HG02798 (cell line): Measurements from ENCODE around the gene ZNF516.

Source experiments
- ATAC-seq: cut with Tn5 transposase; IDR thresholded peaks from one replicate; pipeline ENCODE4 v1.9.1; 2021; ENCODE audit warnings: mild to moderate bottlenecking; ENCODE audit not compliant: unreplicated experiment, poor library complexity

Gene ZNF516

GRCh38 chr18:76386886-76387285, 108.2 kb downstream of the ZNF516 start:
- ATAC-seq, result no peak

DNA sequence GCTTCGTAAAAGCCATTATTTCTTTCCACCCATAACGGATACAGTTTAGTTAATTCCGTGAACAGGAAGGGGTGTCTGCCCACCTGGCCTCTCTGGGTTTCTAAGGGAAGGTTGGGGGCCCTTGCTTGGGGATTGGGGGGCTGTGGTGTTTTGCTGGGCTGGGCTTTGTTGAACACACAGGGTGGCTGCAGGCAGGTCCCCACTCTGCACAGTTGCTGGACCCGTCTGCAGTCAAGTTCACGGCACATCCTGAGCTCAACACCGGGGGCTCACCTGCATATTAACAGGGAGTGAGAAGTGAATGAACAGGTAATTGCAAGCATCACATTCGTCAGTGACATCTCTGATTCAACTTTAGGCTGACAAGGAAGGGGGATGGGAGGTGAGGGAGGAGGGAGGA, 109.0 kb downstream of the ZNF516 start:
- ATAC-seq, result no peak

DNA sequence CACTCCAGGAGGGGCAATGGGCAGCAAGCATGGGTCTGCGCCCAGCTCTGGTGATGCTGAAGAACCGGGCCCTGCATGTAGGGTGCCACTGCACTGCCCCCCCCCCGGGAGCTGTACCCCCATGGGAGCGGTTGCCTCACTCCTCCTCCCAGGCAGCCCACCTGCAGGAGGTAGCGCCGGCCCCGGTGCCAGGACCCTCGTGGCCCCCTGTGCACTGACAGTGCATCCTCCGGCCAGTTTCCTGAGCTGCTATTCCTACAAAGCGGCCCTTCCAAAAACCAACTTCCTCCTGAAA, 109.4 kb downstream of the ZNF516 start:
- no peak for ATAC-seq

DNA sequence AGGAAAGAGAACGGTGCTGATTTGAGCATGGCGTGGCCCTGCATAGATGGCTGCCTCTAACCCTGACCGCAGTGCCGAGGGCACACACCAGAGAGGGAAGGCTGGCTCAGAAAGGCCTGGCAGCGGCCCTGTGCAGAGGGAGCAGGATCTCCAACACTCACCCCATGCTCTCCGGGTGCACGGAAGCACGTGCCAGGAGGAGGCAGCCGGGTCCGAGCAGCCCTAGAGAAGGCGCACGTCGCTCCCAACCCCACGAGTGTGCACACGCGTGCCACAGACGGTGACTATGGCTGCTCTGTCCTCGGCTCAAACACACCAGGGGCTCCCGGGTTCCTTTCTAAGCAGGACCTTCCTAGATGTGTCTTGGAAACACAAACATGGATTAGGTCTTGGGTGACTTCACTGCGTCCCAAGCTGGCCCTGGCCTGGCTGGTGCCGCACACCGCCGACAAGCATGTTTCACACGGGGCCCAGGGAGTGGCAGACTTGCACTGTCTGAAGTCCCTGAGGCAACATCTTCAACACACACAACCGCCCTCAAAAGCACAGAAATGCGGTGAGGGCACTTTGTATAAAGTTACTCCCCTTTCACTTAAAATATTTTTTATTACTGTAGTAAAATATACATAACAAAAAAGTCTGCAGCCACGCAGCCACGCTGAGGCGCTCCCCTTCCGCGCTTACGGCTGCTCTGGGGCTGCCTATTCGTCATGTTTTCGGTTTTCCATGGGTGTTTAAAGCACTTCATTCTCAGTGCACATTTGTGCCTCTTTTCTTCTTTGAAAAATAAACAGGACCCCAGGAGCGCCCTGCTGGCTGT, 110.0 kb downstream of the ZNF516 start:
- no peak for ATAC-seq

- ATAC-seq, result no peak
Measured at GRCh38 chr18:76384114-76384790, 110.8 kb downstream of the ZNF516 start.

DNA sequence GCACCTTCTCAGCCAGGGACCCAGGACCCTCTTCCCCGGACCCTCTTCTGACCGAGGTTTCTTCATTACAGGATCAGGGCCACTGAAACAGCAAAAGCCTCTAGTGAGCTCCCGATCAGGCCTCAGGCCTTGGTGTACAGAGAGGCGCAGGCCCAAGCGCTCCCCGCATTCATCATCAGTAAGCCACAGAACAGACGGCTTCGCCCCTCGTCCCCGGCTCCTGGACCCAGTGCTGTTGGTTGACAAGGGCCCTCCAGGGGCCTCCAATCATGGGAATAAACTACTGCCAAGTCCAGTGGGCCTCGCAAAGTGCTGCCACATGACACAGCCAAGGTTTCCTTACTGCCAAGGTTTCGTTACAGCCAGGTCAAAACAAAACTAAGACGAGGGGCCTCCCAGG, 111.4 kb downstream of the ZNF516 start:
- no peak for ATAC-seq

DNA sequence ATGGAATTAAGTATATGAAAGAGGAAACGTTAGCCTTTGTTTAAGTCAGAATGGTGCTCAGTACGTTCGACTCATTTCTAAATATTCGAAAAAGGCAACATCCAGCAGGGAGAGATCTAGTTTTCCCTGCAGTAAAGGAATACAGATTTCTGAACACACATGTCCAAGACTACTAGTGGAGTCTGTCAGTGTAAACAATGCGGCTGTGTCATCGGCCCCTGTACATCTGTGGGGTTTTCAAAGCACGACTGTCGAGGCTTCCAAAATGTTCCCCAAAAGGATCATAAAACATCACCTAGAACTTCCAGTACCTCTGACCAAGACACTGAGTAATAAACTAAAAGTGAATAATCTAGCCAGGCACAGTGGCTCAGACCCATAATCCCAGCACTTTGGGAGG, 112.8 kb downstream of the ZNF516 start:
- no peak for ATAC-seq

DNA sequence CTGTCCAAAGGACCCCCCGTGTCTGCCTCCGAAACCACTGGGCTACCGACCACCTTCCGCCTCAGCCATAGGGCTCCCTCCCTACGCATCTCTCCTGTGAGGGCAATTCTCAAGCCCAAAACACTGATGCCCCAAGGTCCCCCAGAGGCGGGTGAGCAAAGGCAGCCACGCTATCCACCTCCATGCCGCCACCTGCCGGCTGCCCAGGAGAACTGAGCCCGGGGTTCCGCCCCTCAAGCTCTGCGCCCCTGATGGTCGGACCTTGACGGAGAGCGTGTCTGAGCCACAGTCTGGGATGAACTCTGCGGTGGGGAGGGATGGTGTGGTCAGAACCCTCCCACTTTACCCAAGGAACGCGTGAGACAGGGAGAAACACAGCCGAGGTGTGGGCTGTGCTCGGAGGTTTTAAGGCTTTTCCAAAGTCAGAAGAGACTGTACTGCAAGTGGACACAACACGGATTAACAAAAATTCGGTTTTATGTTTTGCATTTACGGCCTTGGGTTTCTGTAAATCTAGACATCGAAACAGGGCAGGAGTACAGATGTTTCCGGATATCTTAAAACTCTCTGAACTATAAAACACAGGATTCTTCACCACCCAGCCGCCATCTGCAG, 114.1 kb downstream of the ZNF516 start:
- no peak for ATAC-seq

- ATAC-seq, result no peak
Measured at GRCh38 chr18:76380127-76380729, 114.8 kb downstream of the ZNF516 start.

DNA sequence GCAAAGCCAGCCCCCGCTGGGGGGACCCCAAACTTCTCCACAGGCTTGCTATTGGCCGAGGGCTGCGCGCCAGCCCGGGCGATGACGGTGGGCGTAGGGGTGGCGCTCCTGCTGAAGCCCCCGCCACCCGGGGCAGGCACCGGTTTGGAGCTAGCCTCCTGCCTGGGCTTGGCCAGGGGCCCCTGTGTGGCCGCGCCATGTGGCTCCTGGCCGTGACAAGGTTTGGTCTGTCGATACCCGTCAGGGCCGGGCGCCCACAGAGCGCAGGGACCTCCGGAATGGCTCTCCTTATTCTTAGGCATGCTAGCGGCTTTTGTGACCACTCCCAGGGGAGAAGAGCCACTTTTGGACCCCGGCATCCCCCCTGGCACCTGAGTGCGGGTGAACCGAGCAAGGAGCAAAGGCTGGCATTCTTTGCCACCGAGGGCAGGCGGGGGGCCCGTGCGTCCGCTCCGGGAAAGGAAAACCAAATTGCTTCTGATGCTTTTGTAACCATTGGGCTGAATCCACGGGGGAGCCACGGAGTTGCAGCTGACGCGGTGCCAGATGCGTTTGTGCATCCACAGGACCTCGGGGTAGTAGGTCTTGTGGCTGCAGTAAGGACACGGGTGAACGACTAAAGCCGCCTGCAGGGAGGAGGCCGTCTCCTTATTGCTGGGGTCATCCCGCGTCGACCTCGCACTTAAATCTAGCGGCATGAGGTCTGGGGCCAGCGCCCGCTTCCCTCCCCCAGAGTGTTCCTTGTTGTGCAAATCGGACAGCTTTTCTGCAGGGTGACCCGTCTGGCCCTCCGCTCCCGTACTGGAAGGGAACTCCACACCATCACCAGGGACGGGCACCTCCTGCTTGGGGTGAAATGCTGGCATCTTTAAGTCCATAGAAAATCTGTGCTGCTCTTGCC, 115.6 kb downstream of the ZNF516 start:
- ATAC-seq, result no peak

DNA sequence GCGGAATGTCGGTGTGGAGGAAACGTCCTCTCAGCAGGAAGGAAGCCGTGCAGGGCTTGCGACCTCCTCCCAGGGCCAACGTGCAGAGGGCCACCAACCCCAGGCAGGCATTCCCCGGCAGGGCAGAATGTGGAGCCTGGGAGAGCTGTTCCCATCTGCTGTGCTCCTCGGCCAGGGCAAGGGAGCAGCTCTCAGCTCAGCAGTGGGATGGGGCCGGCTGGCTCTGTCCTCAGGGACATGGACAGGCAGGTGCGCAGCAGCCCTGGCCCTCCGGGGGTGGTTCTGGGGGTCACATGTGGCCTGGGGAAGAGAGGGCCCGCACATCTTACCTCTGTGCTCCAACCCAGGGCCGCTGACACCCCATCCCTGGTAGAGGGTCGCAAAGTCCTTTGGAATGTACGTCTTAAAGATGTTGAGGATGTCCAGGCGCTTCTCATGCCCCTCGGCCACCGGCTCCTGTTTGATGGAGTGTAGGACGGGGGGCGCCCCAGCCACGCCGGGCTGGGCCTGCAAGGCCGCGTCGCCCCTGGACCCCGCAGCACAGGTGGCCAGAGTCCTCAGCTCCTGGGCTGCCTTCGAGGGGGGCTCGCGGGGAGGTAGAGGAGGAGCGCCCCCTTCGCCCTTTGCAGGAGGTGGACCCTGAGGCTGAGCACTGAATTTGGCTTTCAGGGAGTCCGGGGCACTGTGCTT, 116.4 kb downstream of the ZNF516 start:
- no peak for ATAC-seq

DNA sequence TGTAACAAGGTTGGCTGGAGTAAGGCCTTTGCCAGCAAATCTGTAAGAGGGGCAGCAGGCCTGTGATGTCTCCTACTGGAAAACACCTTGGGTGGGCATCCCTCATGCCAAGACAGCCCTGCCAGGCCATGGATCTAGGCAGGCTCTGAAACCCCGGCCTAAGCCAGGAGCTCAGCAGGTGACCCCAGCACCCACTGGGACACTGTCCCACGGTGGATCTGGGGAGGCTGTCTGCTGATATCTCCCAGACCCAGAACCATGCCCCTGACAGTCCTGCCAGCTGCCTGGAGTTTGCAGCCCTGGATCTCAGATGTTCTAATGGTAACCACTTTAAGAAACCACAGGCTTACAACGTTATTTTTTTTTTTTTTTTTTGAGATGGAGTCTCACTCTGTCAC, 117.7 kb downstream of the ZNF516 start:
- ATAC-seq, result no peak

DNA sequence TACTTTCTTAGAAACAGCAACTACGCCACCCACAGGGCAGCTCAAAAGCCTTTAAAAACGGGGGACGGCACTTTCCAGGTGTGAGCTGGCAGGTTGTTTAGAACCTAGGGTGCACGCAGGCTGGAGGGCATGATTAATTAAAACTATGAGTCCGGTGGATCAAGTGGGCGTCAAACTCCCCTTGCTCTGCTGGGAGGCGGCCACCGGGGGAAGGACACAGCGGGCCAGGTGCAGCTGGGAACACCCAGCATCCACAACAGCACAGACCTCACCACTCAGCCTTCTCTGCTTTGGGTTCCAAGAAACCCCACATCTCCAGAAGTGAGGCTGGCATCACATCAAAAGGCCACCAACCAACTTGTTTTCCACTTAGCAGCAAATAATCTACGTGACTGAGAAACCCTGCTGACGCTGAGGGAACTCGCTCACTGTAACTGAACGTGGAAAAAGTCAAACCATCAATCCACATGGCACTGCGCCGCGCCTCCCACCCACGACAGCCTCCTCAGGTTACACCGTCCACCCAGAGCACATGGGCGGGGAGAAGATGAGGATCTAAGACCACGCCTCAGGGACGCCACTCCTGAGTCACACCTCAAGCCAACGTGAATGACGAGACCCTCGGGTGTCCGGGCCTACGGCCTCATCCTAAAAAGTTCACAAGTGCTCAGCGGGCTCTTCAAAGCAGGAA, 118.2 kb downstream of the ZNF516 start:
- ATAC-seq, result no peak

DNA sequence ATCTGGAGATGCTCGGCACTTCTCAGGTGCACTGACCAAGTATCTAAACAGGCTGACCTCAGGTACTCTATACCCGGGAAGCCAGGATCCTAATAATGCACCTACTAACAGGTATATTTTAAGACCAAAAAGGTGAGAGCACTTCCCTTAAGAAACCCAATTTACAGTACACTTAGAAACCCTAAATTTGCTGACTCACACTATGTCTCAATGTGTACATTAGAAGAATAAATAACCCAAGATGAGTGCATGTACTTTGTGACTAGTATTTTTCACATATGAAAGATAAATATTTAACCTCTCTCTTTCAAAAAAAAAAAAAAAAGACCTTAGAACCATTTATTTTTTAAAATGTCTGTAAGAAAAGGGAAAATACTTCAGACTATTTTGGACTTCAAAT, 118.8 kb downstream of the ZNF516 start:
- no peak for ATAC-seq

- ATAC-seq, result peak; percentile 81
Measured at GRCh38 chr18:76374330-76375281, 120.4 kb downstream of the ZNF516 start.

DNA sequence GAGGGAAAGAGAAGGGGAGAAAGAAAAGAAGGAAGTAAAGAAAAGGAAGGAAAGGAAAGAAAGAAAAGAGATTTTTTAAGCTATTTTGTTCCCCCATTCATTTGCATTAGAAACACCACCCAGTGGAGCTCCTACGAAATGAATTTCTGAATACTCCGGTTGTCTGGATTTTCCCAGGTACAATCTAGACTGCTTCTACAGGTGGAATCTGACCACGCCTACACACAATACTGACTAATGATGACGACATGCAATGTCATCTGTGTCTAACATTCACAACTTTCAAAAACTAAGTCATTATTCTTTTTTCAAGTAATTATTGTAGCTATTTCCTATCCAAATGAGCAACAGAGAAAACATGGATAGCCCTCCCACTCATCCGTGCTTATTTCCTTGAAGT, 121.7 kb downstream of the ZNF516 start:
- ATAC-seq, result no peak

DNA sequence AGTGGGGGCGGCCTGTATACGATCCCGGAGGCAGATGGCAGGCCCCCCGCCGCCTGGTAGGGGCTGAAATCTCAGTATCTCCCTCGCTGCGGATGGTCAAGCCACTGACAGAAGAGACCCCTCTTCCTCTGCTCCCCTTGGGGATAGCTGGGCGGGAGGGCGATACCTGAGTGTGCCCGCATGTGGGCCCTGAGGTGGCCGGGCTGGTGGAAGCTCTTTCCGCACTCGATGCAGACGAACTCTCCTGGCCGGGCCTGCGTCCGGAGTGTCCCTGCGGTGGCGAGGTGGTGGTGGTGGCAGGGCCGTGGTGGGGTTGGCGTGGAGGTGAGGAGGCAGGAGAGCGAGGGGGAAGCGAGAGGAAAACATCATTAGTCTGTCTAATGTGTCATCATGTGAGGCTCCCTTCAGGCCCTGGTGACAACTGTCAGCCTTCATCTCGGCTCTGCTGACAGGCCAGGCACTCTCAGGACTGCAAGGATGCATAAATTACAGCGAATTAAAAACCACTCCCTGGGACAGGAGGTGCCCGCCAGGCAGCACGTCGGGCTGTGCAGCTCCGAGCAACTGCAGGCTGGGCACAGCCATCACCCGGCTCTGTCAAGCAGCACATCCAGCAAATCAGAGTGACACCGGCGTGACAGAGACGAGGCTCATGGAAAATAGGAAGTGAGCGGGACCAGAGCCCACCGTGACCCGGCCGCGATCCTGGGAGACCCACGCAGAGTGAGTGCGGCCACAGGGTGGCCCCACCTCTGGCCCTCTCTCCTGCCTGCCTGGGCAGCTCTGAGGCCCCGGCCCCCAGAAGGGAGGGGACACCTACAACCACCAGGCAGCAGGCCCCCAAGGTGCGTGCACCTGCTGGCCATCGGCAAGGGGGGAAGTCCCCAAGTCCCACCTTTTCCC, 123.5 kb downstream of the ZNF516 start:
- ATAC-seq, result no peak
